Measurements from ENCODE around the gene PTPRM.

GRCh38 chr18:8036551-8036950 is 469.4 kb downstream of the PTPRM start:
- TF ChIP-seq JUN (IDR thresholded peaks at IDR 0.05; ENCODE audit: low read depth, low read length) (no peak), SP1 (IDR thresholded peaks at IDR 0.05; ENCODE audit: low read depth, low read length) (no peak)
